ENCODE results near the gene LDLRAD2.

The LDLRAD2 gene

DNA sequence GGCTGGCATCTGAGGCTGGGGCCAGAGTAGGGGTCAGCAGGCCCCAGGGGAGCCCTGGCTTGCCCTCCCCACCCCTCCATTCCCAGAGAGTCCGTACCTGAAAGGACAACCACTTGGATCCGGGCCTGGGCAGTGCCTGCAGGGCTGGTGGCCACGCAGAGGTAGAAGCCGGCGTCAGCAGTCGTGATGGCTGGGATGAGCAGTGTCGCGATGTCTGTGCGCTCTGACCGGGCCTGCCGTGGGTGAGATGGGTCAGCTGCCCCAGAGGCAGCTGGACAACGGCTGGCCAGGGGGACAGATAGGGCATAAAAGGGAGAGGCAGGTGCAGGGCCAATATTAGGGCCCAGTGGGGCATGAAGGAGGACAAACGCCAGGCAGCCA, 42.7 kb downstream of the LDLRAD2 start:
- Histone ChIP-seq H3K36me3 (ENCODE audit: control insufficient read depth in 4 of 4, insufficient read depth in 4 of 4, low read length in 3 of 4) (peaks cover 8 to 83% (median 24%) of the 10 kb centered on the region in 4 experiments), H3K27ac (ENCODE audit: insufficient read depth in 1 of 2, low read depth in 1 of 2, low read length in 2 of 2, poor library complexity in 1 of 2, severe bottlenecking in 2 of 2) (no peak overlapping the region), H3K4me3 (ENCODE audit: control insufficient read depth in 1 of 7, extremely low read depth in 1 of 7, insufficient read depth in 4 of 7, low read depth in 2 of 7, low read length in 6 of 7) (no peak overlapping the region), H3K4me1 (ENCODE audit: control extremely low read depth in 1 of 4, control insufficient read depth in 4 of 4, insufficient read depth in 4 of 4, low read length in 3 of 4) (peaks cover 0 to 19% (median 4%) of the 10 kb centered on the region in 4 experiments), H3K9me3 (ENCODE audit: control extremely low read depth in 1 of 5, control insufficient read depth in 4 of 5, insufficient read depth in 2 of 5, low read depth in 1 of 5, low read length in 4 of 5) (no peaks in the 10 kb centered on the region), H3K27me3 (replicated peaks in 2 of 5; ENCODE audit: control insufficient read depth in 4 of 5, insufficient read depth in 5 of 5, low read length in 4 of 5) (no peaks in the 10 kb centered on the region)
- CTCF ChIA-PET: no interaction called here
- POLR2A ChIA-PET: no interaction called here
- 98% methylated on average over 13 of the region's 13 CpGs for WGBS (ENCODE audit: insufficient coverage)
- DNase-seq: no peak

DNA sequence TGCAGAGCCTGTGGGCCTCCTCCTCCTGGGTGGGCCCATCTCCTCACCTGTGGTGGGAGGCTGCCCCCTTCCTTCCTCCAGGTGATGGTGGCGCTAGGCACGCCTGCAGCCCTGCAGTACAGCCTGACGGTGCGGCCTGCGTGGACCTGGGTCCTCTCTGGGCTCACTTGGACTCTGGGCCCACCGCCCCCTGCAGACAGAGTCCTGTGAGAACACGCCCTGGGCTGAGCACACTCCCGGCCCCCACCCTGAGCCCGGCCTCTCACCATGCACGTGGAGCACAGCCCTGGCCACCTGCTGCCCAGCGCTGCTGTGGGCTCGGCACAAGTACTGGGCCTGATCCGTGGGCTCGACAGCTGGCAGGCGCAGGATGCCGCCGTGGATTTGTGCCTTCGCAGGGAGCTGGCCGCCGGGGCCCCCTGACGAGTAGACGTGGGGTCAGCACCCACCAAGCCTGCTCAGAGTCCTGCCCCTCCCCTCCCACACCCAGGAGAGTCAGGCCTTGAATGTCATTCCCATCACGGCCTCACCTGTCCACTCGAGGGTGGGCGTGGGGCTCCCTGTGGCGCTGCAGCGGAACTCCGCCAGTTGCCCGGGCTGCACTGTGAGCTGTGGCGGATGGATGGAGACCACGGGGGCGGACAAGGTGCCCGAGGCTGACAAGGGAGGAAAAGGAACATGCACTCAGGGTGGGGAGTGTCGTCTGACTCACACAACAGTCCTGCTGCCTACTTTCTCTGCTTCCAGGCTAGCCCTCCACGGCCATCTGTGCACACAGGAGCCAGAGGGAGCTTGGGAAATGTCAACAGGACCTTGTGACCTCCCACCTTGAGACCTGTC, 43.4 kb downstream of the LDLRAD2 start:
- Histone ChIP-seq H3K9me3 (ENCODE audit: control extremely low read depth in 1 of 5, control insufficient read depth in 4 of 5, insufficient read depth in 2 of 5, low read depth in 1 of 5, low read length in 4 of 5) (no peaks in the 10 kb centered on the region), H3K27ac (ENCODE audit: insufficient read depth in 1 of 2, low read depth in 1 of 2, low read length in 2 of 2, poor library complexity in 1 of 2, severe bottlenecking in 2 of 2) (no peak overlapping the region), H3K36me3 (ENCODE audit: control insufficient read depth in 4 of 4, insufficient read depth in 4 of 4, low read length in 3 of 4) (peaks cover 8 to 82% (median 26%) of the 10 kb centered on the region in 4 experiments), H3K4me1 (ENCODE audit: control extremely low read depth in 1 of 4, control insufficient read depth in 4 of 4, insufficient read depth in 4 of 4, low read length in 3 of 4) (peaks cover 0 to 19% (median 4%) of the 10 kb centered on the region in 4 experiments), H3K4me3 (ENCODE audit: control insufficient read depth in 1 of 7, extremely low read depth in 1 of 7, insufficient read depth in 4 of 7, low read depth in 2 of 7, low read length in 6 of 7) (no peak overlapping the region), H3K27me3 (replicated peaks in 2 of 5; ENCODE audit: control insufficient read depth in 4 of 5, insufficient read depth in 5 of 5, low read length in 4 of 5) (no peaks in the 10 kb centered on the region)
- POLR2A ChIA-PET: no interaction called here
- CTCF ChIA-PET: no interaction called here
- DNase-seq: no peak
- WGBS (ENCODE audit: insufficient coverage): 97% methylated on average over 25 of the region's 35 CpGs

DNA sequence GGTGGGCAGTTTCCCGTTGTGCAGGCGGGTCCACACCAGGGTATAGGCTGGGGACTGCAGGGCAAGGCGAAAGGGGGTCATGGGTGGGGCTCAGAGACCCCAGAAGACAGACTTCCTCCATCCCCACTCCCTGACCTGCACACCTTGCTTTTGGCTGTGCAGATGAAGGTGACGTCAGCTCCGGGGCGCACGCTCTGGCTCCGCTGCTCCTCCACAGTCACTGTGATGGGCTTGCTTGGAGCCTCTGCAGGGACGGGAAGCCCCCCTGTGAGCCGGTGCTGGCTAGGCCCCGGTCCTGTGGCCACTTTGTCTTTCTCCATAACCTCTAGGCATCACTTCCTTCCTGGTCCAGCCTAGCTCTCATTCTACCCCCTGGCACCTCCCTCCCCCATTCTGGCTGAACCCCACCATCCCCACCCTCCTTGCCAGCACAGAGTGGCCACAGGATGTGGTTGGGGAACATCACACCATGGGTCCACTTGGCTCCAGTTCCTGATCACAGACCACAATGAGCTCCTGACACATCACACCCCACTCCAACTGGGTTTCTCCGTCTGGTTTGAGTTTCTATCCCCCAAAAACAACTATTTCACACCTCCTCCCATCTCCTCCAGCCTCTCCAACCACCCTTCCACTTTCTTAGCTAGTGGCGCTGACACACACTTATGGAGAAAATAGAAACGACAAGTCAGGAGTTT, 45.2 kb downstream of the LDLRAD2 start:
- H3K27me3 ChIP-seq (replicated peaks in 2 of 5; ENCODE audit: control insufficient read depth in 4 of 5, insufficient read depth in 5 of 5, low read length in 4 of 5): no peaks in the 10 kb centered on the region
- H3K4me1 ChIP-seq (ENCODE audit: control extremely low read depth in 1 of 4, control insufficient read depth in 4 of 4, insufficient read depth in 4 of 4, low read length in 3 of 4): peaks cover 0 to 19% (median 4%) of the 10 kb centered on the region in 4 experiments
- ChIA-PET CTCF (no interaction called here), POLR2A (no interaction called here)
- peaks cover 0 to 7% (median 6%) of the 10 kb centered on the region in 5 experiments for H3K9me3 ChIP-seq (ENCODE audit: control extremely low read depth in 1 of 5, control insufficient read depth in 4 of 5, insufficient read depth in 2 of 5, low read depth in 1 of 5, low read length in 4 of 5)
- no peak overlapping the region for H3K4me3 ChIP-seq (ENCODE audit: control insufficient read depth in 1 of 7, extremely low read depth in 1 of 7, insufficient read depth in 4 of 7, low read depth in 2 of 7, low read length in 6 of 7)
- 91% methylated on average over 12 of the region's 14 CpGs for WGBS (ENCODE audit: insufficient coverage)
- peaks cover 8 to 85% (median 34%) of the 10 kb centered on the region in 4 experiments for H3K36me3 ChIP-seq (ENCODE audit: control insufficient read depth in 4 of 4, insufficient read depth in 4 of 4, low read length in 3 of 4)
- H3K27ac ChIP-seq (ENCODE audit: insufficient read depth in 1 of 2, low read depth in 1 of 2, low read length in 2 of 2, poor library complexity in 1 of 2, severe bottlenecking in 2 of 2): no peak overlapping the region
- peak in 2 of 3 donors; percentile 32 to 36 for DNase-seq

DNA sequence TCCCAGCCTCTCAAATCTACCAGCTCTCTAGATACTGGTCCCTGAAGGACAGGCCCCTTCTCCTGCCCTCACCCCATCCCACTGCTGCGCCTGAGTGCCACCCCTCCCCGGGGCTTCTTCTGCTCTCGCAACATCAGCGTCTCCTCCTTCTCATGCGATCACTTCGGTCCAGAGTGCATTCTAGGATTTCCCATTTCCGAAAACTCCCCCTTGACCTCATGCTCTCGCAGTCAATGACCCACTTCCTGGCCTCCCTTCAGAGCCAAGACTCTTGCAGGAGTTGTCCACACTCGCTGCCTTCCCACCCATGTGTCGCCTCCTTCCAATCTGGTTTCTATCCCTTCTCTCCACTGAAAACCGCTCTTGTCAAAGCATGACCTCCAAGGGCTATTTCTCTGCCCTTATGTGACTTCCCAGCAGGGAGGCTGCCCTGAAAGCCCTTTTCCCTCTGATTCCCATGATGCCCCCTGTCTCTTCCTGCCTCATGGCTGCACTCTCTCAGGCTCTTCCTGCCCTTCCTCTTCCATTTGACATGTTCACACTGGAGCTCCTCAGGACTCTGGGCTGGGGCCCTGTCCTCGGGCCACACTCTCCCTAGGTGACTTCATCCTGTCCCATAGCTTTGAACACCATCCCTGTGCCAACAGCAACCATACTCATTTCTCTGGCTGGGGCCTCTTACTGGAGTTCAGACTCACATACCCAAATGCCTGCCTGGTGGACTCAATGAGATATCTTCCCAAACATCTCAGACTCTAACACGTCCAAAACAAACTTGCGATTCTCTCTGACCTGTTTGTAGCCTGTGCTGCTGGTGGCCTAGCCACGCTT, 46.0 kb downstream of the LDLRAD2 start:
- POLR2A ChIA-PET: no interaction called here
- DNase-seq: no peak
- Histone ChIP-seq H3K27me3 (replicated peaks in 2 of 5; ENCODE audit: control insufficient read depth in 4 of 5, insufficient read depth in 5 of 5, low read length in 4 of 5) (no peaks in the 10 kb centered on the region), H3K36me3 (ENCODE audit: control insufficient read depth in 4 of 4, insufficient read depth in 4 of 4, low read length in 3 of 4) (peaks cover 8 to 82% (median 30%) of the 10 kb centered on the region in 4 experiments), H3K9me3 (ENCODE audit: control extremely low read depth in 1 of 5, control insufficient read depth in 4 of 5, insufficient read depth in 2 of 5, low read depth in 1 of 5, low read length in 4 of 5) (peaks cover 0 to 7% (median 6%) of the 10 kb centered on the region in 5 experiments), H3K4me1 (ENCODE audit: control extremely low read depth in 1 of 4, control insufficient read depth in 4 of 4, insufficient read depth in 4 of 4, low read length in 3 of 4) (peaks cover 0 to 19% (median 4%) of the 10 kb centered on the region in 4 experiments), H3K4me3 (ENCODE audit: control insufficient read depth in 1 of 7, extremely low read depth in 1 of 7, insufficient read depth in 4 of 7, low read depth in 2 of 7, low read length in 6 of 7) (no peak overlapping the region), H3K27ac (ENCODE audit: insufficient read depth in 1 of 2, low read depth in 1 of 2, low read length in 2 of 2, poor library complexity in 1 of 2, severe bottlenecking in 2 of 2) (no peak overlapping the region)
- WGBS (ENCODE audit: insufficient coverage): 97% methylated on average over 14 of the region's 15 CpGs
- CTCF ChIA-PET: interaction anchor here (0.7 kb wide), 1 partner anchor 57 kb away, joined by 3 read pairs; no protein-coding TSS in a partner anchor

DNA sequence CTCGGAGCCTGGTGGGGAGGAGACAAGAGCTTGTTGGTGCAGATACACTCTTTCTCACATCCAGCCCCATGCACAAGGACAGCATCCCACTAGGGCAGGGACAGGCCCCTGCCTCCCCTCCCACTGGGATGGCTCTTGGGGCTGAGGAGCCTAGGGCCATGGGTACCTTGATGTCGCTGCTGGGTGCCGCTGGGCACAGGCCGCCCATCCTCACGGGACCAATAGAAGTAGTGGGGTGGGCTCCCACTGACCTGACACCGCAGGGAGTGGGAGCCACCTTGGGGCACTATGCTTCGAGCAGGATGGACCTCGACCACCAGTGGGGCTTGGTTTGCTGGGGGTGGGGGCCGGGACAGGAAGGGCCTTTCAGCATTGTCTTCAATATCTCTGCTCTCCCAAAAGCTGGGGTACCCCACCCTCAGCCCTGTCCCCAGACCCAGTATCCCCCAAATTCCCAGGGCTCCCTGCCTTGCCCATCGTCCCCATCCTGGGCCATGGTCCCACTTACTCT, 47.7 kb downstream of the LDLRAD2 start:
- H3K9me3 ChIP-seq (ENCODE audit: control extremely low read depth in 1 of 5, control insufficient read depth in 4 of 5, insufficient read depth in 2 of 5, low read depth in 1 of 5, low read length in 4 of 5): peaks cover 0 to 7% (median 6%) of the 10 kb centered on the region in 5 experiments
- DNase-seq: no peak
- no peak overlapping the region for H3K4me3 ChIP-seq (ENCODE audit: control insufficient read depth in 1 of 7, extremely low read depth in 1 of 7, insufficient read depth in 4 of 7, low read depth in 2 of 7, low read length in 6 of 7)
- peaks cover 0 to 19% (median 4%) of the 10 kb centered on the region in 4 experiments for H3K4me1 ChIP-seq (ENCODE audit: control extremely low read depth in 1 of 4, control insufficient read depth in 4 of 4, insufficient read depth in 4 of 4, low read length in 3 of 4)
- H3K27me3 ChIP-seq (replicated peaks in 2 of 5; ENCODE audit: control insufficient read depth in 4 of 5, insufficient read depth in 5 of 5, low read length in 4 of 5): no peaks in the 10 kb centered on the region
- no peak overlapping the region for H3K27ac ChIP-seq (ENCODE audit: insufficient read depth in 1 of 2, low read depth in 1 of 2, low read length in 2 of 2, poor library complexity in 1 of 2, severe bottlenecking in 2 of 2)
- CTCF ChIA-PET: interaction anchor here (0.6 to 0.7 kb wide), 2 partner anchors 23 to 159 kb away, joined by 3 to 4 read pairs; no protein-coding TSS in a partner anchor
- H3K36me3 ChIP-seq (ENCODE audit: control insufficient read depth in 4 of 4, insufficient read depth in 4 of 4, low read length in 3 of 4): peaks cover 8 to 82% (median 31%) of the 10 kb centered on the region in 4 experiments
- POLR2A ChIA-PET: interaction anchor here (0.6 kb wide), 1 partner anchor 427 kb away, joined by 3 read pairs; no protein-coding TSS in a partner anchor
- 96% methylated on average over 8 of the region's 10 CpGs for WGBS (ENCODE audit: insufficient coverage)

DNA sequence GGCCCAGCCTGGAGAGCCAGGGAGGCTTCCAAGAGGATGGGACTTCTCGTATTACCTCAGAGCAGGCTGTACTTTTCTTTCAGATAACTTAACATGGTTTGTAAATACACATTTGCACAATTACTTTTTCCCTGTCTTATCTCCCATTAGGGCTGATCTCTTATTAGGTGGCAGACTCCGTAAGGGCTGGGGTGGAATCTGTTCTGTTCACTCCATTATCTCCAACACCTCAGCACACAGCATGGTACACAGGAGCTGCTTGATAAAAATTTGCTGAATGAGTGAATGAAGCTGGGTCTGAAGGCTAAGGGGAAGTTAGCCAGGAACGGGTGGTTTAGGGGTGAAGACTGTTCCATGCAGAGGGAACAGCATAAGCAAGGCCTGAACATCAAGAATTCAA, 48.9 kb downstream of the LDLRAD2 start:
- peaks cover 6 to 76% (median 31%) of the 10 kb centered on the region in 4 experiments for H3K36me3 ChIP-seq (ENCODE audit: control insufficient read depth in 4 of 4, insufficient read depth in 4 of 4, low read length in 3 of 4)

More for the DNA sequence above, 48.9 kb downstream of the LDLRAD2 start:
- H3K9me3 ChIP-seq (ENCODE audit: control extremely low read depth in 1 of 5, control insufficient read depth in 4 of 5, insufficient read depth in 2 of 5, low read depth in 1 of 5, low read length in 4 of 5): peaks cover 0 to 7% (median 6%) of the 10 kb centered on the region in 5 experiments
- 100% methylated on average over 1 of the region's 3 CpGs for WGBS (ENCODE audit: insufficient coverage)
- H3K4me3 ChIP-seq (ENCODE audit: control insufficient read depth in 1 of 7, extremely low read depth in 1 of 7, insufficient read depth in 4 of 7, low read depth in 2 of 7, low read length in 6 of 7): no peak overlapping the region
- peaks cover 0 to 24% (median 7%) of the 10 kb centered on the region in 4 experiments for H3K4me1 ChIP-seq (ENCODE audit: control extremely low read depth in 1 of 4, control insufficient read depth in 4 of 4, insufficient read depth in 4 of 4, low read length in 3 of 4)
- no peaks in the 10 kb centered on the region for H3K27me3 ChIP-seq (replicated peaks in 2 of 5; ENCODE audit: control insufficient read depth in 4 of 5, insufficient read depth in 5 of 5, low read length in 4 of 5)
- no peak for DNase-seq
- ChIA-PET POLR2A (no interaction called here), CTCF (no interaction called here)
- H3K27ac ChIP-seq (ENCODE audit: insufficient read depth in 1 of 2, low read depth in 1 of 2, low read length in 2 of 2, poor library complexity in 1 of 2, severe bottlenecking in 2 of 2): no peak overlapping the region
